Lung (tissue), 12 donors: Measurements from ENCODE around the gene CACNA1H. TPM values are rescaled to one million over a fixed set of nuclear protein-coding genes. Genes with fewer than 3 reads are reported as not detected.
"Not testable (repeated sequence)": the region's sequence is repeated elsewhere in the genome, so short reads cannot be mapped to it uniquely, and the experiment has no call there.

Experiments
- ATAC-seq: fragments of 200-7000 bp; cut with Tn5 transposase; one replicate; pipeline ENCODE4 v1.9.1; 2020; ENCODE audit warnings: moderate number of reproducible peaks; ENCODE audit not compliant: insufficient read depth, low FRiP score
- DNase-seq, 3 donors: peaks; one replicate each; pipeline ENCODE4 v3.0.0-alpha.2; 2013 to 2017
- H3K27ac ChIP-seq, 2 donors: one replicate each; pipeline ENCODE4 v1.5.1; 2013; ENCODE audit warnings: mild to moderate bottlenecking in 2 of 2, moderate library complexity in 2 of 2, control low read depth in 1 of 2, inconsistent platforms in 1 of 2, low read depth in 1 of 2, low read length in 1 of 2
- H3K27me3 ChIP-seq, 3 donors: one replicate each; pipeline ENCODE4 v1.5.1; 2013; ENCODE audit warnings: low read length in 2 of 3; ENCODE audit not compliant: control insufficient read depth in 3 of 3, insufficient read depth in 3 of 3
- H3K36me3 ChIP-seq, 4 donors: one replicate each; pipeline ENCODE4 v1.5.1; 2013; ENCODE audit warnings: low read length in 4 of 4, mild to moderate bottlenecking in 1 of 4, moderate library complexity in 1 of 4; ENCODE audit not compliant: control insufficient read depth in 4 of 4, insufficient read depth in 4 of 4
- H3K4me1 ChIP-seq, 5 donors: one replicate each; pipeline ENCODE4 v1.5.1; 2013; ENCODE audit warnings: low read length in 5 of 5, mild to moderate bottlenecking in 2 of 5, moderate library complexity in 1 of 5; ENCODE audit not compliant: control insufficient read depth in 5 of 5, insufficient read depth in 5 of 5
- H3K4me3 ChIP-seq: one replicate; pipeline ENCODE4 v1.5.1; 2013; ENCODE audit warnings: mild to moderate bottlenecking, control low read depth, moderate library complexity
- H3K9ac ChIP-seq, 2 donors: one replicate each; pipeline ENCODE4 v1.5.1; 2013; ENCODE audit warnings: low read length in 2 of 2, control low read depth in 1 of 2; ENCODE audit not compliant: insufficient read depth in 1 of 2
- H3K9me3 ChIP-seq, 4 donors: one replicate each; pipeline ENCODE4 v1.5.1; 2013; ENCODE audit warnings: low read length in 3 of 4, mild to moderate bottlenecking in 1 of 4, moderate library complexity in 1 of 4; ENCODE audit not compliant: control insufficient read depth in 4 of 4, insufficient read depth in 3 of 4
- CTCF ChIP-seq: IDR thresholded peaks from 2 replicates; pipeline ENCODE4 v1.5.1; 2012; ENCODE audit warnings: mild to moderate bottlenecking; ENCODE audit errors: control extremely low read depth, extremely low read depth
- WGBS, 2 donors: extraction: QIAGEN DNeasy Blood & Tissue Kit; methylation state at CpG; one replicate each; pipeline ENCODE4 v1.1.7; 2013; 5-methylcytosine and 5-hydroxymethylcytosine counted together
- polyA plus RNA-seq, 2 donors: library from polyadenylated mRNA; stranded (reverse); fragments of 200-250 nt; gene quantifications; one replicate each; pipeline ENCODE4 v1.2.1, GENCODE V29; 2013
- total RNA-seq, 2 donors: library from RNA; depleted of rRNA in 1 of 2; stranded (reverse); fragments of >200 nt in 1 of 2; gene quantifications; one replicate each; pipeline ENCODE4 v1.2.1, GENCODE V29; 2014 to 2021
- donor health status: control.
- donor health status: control.
- donor health status: Bipolar disorder and iron deficiency.
- donor health status: healthy.
- donor health status: DM: yes; HTN: yes; CAD: no.

CACNA1H gene
- total and polyA plus RNA-seq, 4 donors: 5.0 to 10.3 (median 6.7) TPM

- H3K27me3 ChIP-seq: no peaks in the 10 kb centered on the region
- WGBS, 2 donors: 97% methylated on average over 18 of the region's 18 CpGs
- H3K27ac ChIP-seq: no peak overlapping the region
- no peaks in the 10 kb centered on the region for H3K9me3 ChIP-seq
- ATAC-seq (no peak), DNase-seq (no peak)
- H3K4me1 ChIP-seq: peaks cover 0 to 23% (median 9%) of the 10 kb centered on the region in 5 donors
- H3K36me3 ChIP-seq: no peaks in the 10 kb centered on the region
- no peak for TF ChIP-seq CTCF
- H3K4me3 ChIP-seq: no peak overlapping the region
- no peak overlapping the region for H3K9ac ChIP-seq
Observed at GRCh38 chr16:1184980-1185379, 32.1 kb downstream of the CACNA1H start.

GRCh38 chr16:1185460-1186207 lies 32.7 kb downstream of the CACNA1H start:
- H3K36me3 ChIP-seq, H3K4me3 ChIP-seq, H3K27me3 ChIP-seq, H3K9me3 ChIP-seq, DNase-seq, H3K9ac ChIP-seq, H3K27ac ChIP-seq, ATAC-seq: not testable (repeated sequence)
- WGBS, 2 donors: 88 to 90% methylated on average over 36 to 75 of the region's 86 CpGs
- peaks cover 0 to 23% (median 7%) of the 10 kb centered on the region in 5 donors for H3K4me1 ChIP-seq

GRCh38 chr16:1188432-1189189 lies 35.7 kb downstream of the CACNA1H start:
- DNase-seq (peak; percentile 55 to 67 (median 65)), ATAC-seq (no peak)
- Histone ChIP-seq H3K4me3 (no peak overlapping the region), H3K9me3 (no peaks in the 10 kb centered on the region), H3K27me3 (no peaks in the 10 kb centered on the region), H3K27ac (no peak overlapping the region), H3K4me1 (peaks cover 0 to under 1% (median 0%) of the 10 kb centered on the region in 5 donors), H3K9ac (no peak overlapping the region), H3K36me3 (no peaks in the 10 kb centered on the region)
- WGBS, 2 donors: 44 to 49% methylated on average over 32 of the region's 32 CpGs
- no peak for TF ChIP-seq CTCF

- ATAC-seq: no peak
Observed at GRCh38 chr16:1189455-1189854, 36.5 kb downstream of the CACNA1H start.

GRCh38 chr16:1190789-1191188 lies 37.9 kb downstream of the CACNA1H start:
- H3K9ac ChIP-seq, H3K36me3 ChIP-seq, H3K9me3 ChIP-seq, DNase-seq, H3K4me3 ChIP-seq, H3K27ac ChIP-seq, ATAC-seq, H3K27me3 ChIP-seq, H3K4me1 ChIP-seq: not testable (repeated sequence)
- WGBS, 2 donors: 88% methylated on average over 11 of the region's 11 CpGs

More at GRCh38 chr16:1189455-1189854, 36.5 kb downstream of the CACNA1H start:
- no peaks in the 10 kb centered on the region for H3K4me1 ChIP-seq
- H3K9ac ChIP-seq: no peak overlapping the region
- no peaks in the 10 kb centered on the region for H3K9me3 ChIP-seq
- DNase-seq: no peak
- H3K27me3 ChIP-seq: no peaks in the 10 kb centered on the region
- WGBS, 2 donors: 72 to 77% methylated on average over 7 of the region's 7 CpGs
- TF ChIP-seq CTCF: no peak
- no peak overlapping the region for H3K4me3 ChIP-seq
- no peaks in the 10 kb centered on the region for H3K36me3 ChIP-seq
- no peak overlapping the region for H3K27ac ChIP-seq
